NT2/D1 (cell line): Measurements from ENCODE around the gene ABHD6.

ENCODE experiments used
- DNase-seq: peaks from one replicate; pipeline ENCODE4 v3.0.0-alpha.2; 2011; ENCODE audit warnings: low read depth, low spot score
- H3K27me3 ChIP-seq: 2 replicates; pipeline ENCODE4 v1.6.0; 2011; ENCODE audit warnings: mild to moderate bottlenecking; ENCODE audit not compliant: insufficient read length, insufficient read depth
- H3K36me3 ChIP-seq: 2 replicates; pipeline ENCODE4 v1.6.1; 2011; ENCODE audit warnings: mild to moderate bottlenecking, low read length, mixed read lengths; ENCODE audit not compliant: insufficient read depth, insufficient read length
- H3K4me1 ChIP-seq: 2 replicates; pipeline ENCODE4 v1.5.1; 2011; ENCODE audit not compliant: insufficient read depth, insufficient read length
- H3K4me3 ChIP-seq: 2 replicates; pipeline ENCODE4 v1.5.1; 2011; ENCODE audit warnings: low read depth; ENCODE audit not compliant: insufficient read length
- H3K9ac ChIP-seq: 2 replicates; pipeline ENCODE4 v1.6.0; 2011; ENCODE audit warnings: low read depth; ENCODE audit not compliant: insufficient read length
- H3K9me3 ChIP-seq: 2 replicates; pipeline ENCODE4 v1.5.1; 2011; ENCODE audit warnings: mild to moderate bottlenecking, low read length; ENCODE audit not compliant: insufficient read depth
- SUZ12 ChIP-seq: IDR thresholded peaks from 2 replicates; pipeline ENCODE4 v1.6.1; 2011; ENCODE audit not compliant: insufficient read length, insufficient read depth; ENCODE audit errors: extremely low read depth
- YY1 ChIP-seq: IDR thresholded peaks from 2 replicates; pipeline ENCODE4 v1.6.1; 2011; ENCODE audit not compliant: insufficient read length, insufficient read depth
- ZNF274 ChIP-seq: IDR thresholded peaks from 2 replicates; pipeline ENCODE4 v1.6.1; 2011; ENCODE audit warnings: mild to moderate bottlenecking, low read depth, low read length

ABHD6 gene

GRCh38 chr3:58207954-58208353 lies 29.6 kb upstream of the ABHD6 start:
- no peak for DNase-seq
- Histone ChIP-seq H3K27me3 (no peaks in the 10 kb centered on the region), H3K9me3 (no peaks in the 10 kb centered on the region), H3K4me1 (no peaks in the 10 kb centered on the region), H3K9ac (no peak overlapping the region), H3K4me3 (no peak overlapping the region), H3K36me3 (no peaks in the 10 kb centered on the region)
- no peak for TF ChIP-seq ZNF274
- no peak for TF ChIP-seq SUZ12
- no peak for TF ChIP-seq YY1

GRCh38 chr3:58209933-58210332 lies 27.7 kb upstream of the ABHD6 start:
- H3K9me3 ChIP-seq = no peaks in the 10 kb centered on the region
- H3K27me3 ChIP-seq = no peaks in the 10 kb centered on the region
- H3K4me3 ChIP-seq = no peak overlapping the region
- no peaks in the 10 kb centered on the region for H3K36me3 ChIP-seq
- DNase-seq = no peak
- no peak overlapping the region for H3K9ac ChIP-seq
- H3K4me1 ChIP-seq = no peaks in the 10 kb centered on the region
- TF ChIP-seq YY1 (no peak), ZNF274 (no peak), SUZ12 (no peak)

- H3K27me3 ChIP-seq = no peaks in the 10 kb centered on the region
- no peaks in the 10 kb centered on the region for H3K4me1 ChIP-seq
- H3K9ac ChIP-seq = no peak within 1 kb of the TSS
- no peaks in the 10 kb centered on the region for H3K36me3 ChIP-seq
- H3K4me3 ChIP-seq = no peak within 1 kb of the TSS
- DNase-seq = no peak
- TF ChIP-seq ZNF274 (no peak), SUZ12 (no peak), YY1 (no peak)
- no peaks in the 10 kb centered on the region for H3K9me3 ChIP-seq
Measured at GRCh38 chr3:58210761-58211460, 26.7 kb upstream of the ABHD6 start, which contains the start of gene DNASE1L3. TSS of gene DNASE1L3 (minus strand) at chr3:58210972. CDS start at chr3:58210906, 66 bp downstream.

- TF ChIP-seq SUZ12 (no peak), ZNF274 (no peak), YY1 (no peak)
- Histone ChIP-seq H3K36me3 (no peaks in the 10 kb centered on the region), H3K27me3 (no peaks in the 10 kb centered on the region), H3K9me3 (no peaks in the 10 kb centered on the region), H3K4me3 (no peak overlapping the region), H3K4me1 (peaks cover 2% of the 10 kb centered on the region), H3K9ac (no peak overlapping the region)
- DNase-seq = no peak
Measured at GRCh38 chr3:58214484-58215316, 22.9 kb upstream of the ABHD6 start.

- Histone ChIP-seq H3K27me3 (no peaks in the 10 kb centered on the region), H3K4me3 (no peak overlapping the region), H3K9me3 (no peaks in the 10 kb centered on the region), H3K36me3 (no peaks in the 10 kb centered on the region), H3K4me1 (peaks cover 2% of the 10 kb centered on the region), H3K9ac (no peak overlapping the region)
- no peak for DNase-seq
- TF ChIP-seq SUZ12 = no peak
- no peak for TF ChIP-seq YY1
- no peak for TF ChIP-seq ZNF274
Measured at GRCh38 chr3:58215317-58216025, 22.1 kb upstream of the ABHD6 start.

- Histone ChIP-seq H3K27me3 (no peaks in the 10 kb centered on the region), H3K4me3 (no peak overlapping the region), H3K4me1 (peaks cover 2% of the 10 kb centered on the region), H3K9me3 (no peaks in the 10 kb centered on the region), H3K36me3 (no peaks in the 10 kb centered on the region), H3K9ac (no peak overlapping the region)
- TF ChIP-seq SUZ12 (no peak), YY1 (no peak), ZNF274 (no peak)
- DNase-seq = no peak
Measured at GRCh38 chr3:58216496-58217195, 20.9 kb upstream of the ABHD6 start.
